A549 (cell line): ENCODE data around the gene PITPNC1. TPM values are rescaled to one million over a fixed set of nuclear protein-coding genes. Genes with fewer than 3 reads are reported as not detected.
"Not testable (repeated sequence)": the region's sequence is repeated elsewhere in the genome, so short reads cannot be mapped to it uniquely, and the experiment has no call there.

ENCODE experiments used
- ATAC-seq, 2 experiments: fragments of 200-7000 bp in 1 of 2; fragments of >200 bp in 1 of 2; cut with Nextera tagmentation in 1 of 2; cut with Tn5 transposase in 1 of 2; 3 replicates each; pipeline versions ENCODE4 v1.8.0 to v1.9.1; 2018 to 2020; ENCODE audit warnings: mild to moderate bottlenecking in 1 of 2, moderate library complexity in 1 of 2
- CTCF ChIA-PET: fragments of 300-600 bp; sonication (Branson Sonifier 250); formaldehyde crosslinking; extraction: SDS; loops from one replicate; lab custom pipeline; 2021; ENCODE audit warnings: antibody characterized with exemption, inconsistent platforms; lab: Yijun Ruan, JAX
- POLR2A ChIA-PET: fragments of 350-600 bp; formaldehyde crosslinking; extraction: SDS; loops from one replicate; lab custom pipeline; 2021; ENCODE audit warnings: antibody characterized with exemption, inconsistent platforms; lab: Yijun Ruan, JAX
- DNase-seq, 2 experiments: peaks; one replicate each; pipeline versions ENCODE4 v3.0.0 to v3.0.0-alpha.2; 2011 to 2016; ENCODE audit warnings: low read depth in 1 of 2, low spot score in 1 of 2
- FAIRE-seq: peaks from 2 replicates; lab custom pipeline; 2011; peaks lifted over from hg19 to GRCh38; lab: Jason Lieb, UNC
- H3K27ac ChIP-seq, 2 experiments: fragments of >200 bp; sonication (Bioruptor Twin); formaldehyde crosslinking; 3 replicates each; pipeline ENCODE4 v1.5.1; 2016 to 2017
- H3K4me1 ChIP-seq: fragments of >200 bp; sonication (Bioruptor Twin); formaldehyde crosslinking; 3 replicates; pipeline ENCODE4 v1.6.1; 2016
- H3K4me2 ChIP-seq: fragments of >200 bp; sonication (Bioruptor Twin); formaldehyde crosslinking; 3 replicates; pipeline ENCODE4 v1.6.1; 2016
- H3K4me3 ChIP-seq: fragments of >200 bp; sonication (Bioruptor Twin); formaldehyde crosslinking; 3 replicates; pipeline ENCODE4 v1.5.1; 2016
- H3K9me3 ChIP-seq: fragments of >200 bp; sonication (Bioruptor Twin); formaldehyde crosslinking; 3 replicates; pipeline ENCODE4 v1.6.1; 2016
- CBX8 ChIP-seq: fragments of 200-600 bp; sonication (generic); IDR thresholded peaks from 2 replicates; pipeline ENCODE4 v1.6.1; 2016
- CEBPB ChIP-seq, 2 experiments: fragments of >200 bp in 1 of 2; sonication (Bioruptor Twin) in 1 of 2; formaldehyde crosslinking in 1 of 2; IDR thresholded peaks; 2 replicates each; pipeline ENCODE4 v1.6.1; 2012 to 2016
- CHD2 ChIP-seq: fragments of 150-350 bp; IDR thresholded peaks from 2 replicates; pipeline ENCODE4 v1.6.1; 2014; ENCODE audit warnings: low read length; ENCODE audit not compliant: partially characterized antibody
- CHD4 ChIP-seq: fragments of 200-600 bp; sonication (generic); IDR thresholded peaks from 2 replicates; pipeline ENCODE4 v1.6.1; 2016; ENCODE audit warnings: antibody characterized with exemption, mild to moderate bottlenecking, borderline replicate concordance
- FOSB ChIP-seq: fragments of 250-450 bp; sonication (Bioruptor Pico); IDR thresholded peaks from 2 replicates; pipeline ENCODE4 v1.5.0; 2020; ENCODE audit warnings: mild to moderate bottlenecking, moderate library complexity
- FOXS1 ChIP-seq: fragments of 250-450 bp; sonication (Bioruptor Pico); IDR thresholded peaks from 2 replicates; pipeline ENCODE4 v1.5.0; 2020; ENCODE audit warnings: mild to moderate bottlenecking, moderate library complexity
- HOXA7 ChIP-seq: fragments of 250-450 bp; sonication (Bioruptor Pico); IDR thresholded peaks from 2 replicates; pipeline ENCODE4 v1.5.0; 2020; ENCODE audit warnings: mild to moderate bottlenecking, moderate library complexity
- HOXB5 ChIP-seq: fragments of 250-450 bp; sonication (Bioruptor Pico); IDR thresholded peaks from 2 replicates; pipeline ENCODE4 v1.5.0; 2020; ENCODE audit warnings: mild to moderate bottlenecking, moderate library complexity
- JUN ChIP-seq, 2 experiments: fragments of >200 bp; sonication (Bioruptor Twin); formaldehyde crosslinking; IDR thresholded peaks; 2 replicates in 1 of 2; 3 replicates in 1 of 2; pipeline ENCODE4 v1.6.1; 2016 to 2017
- KDM1A ChIP-seq: fragments of 200-600 bp; sonication (generic); IDR thresholded peaks from 2 replicates; pipeline ENCODE4 v1.6.1; 2016; ENCODE audit warnings: low read depth, mild to moderate bottlenecking
- MYC ChIP-seq: IDR thresholded peaks from 2 replicates; pipeline ENCODE4 v1.6.1; 2012; ENCODE audit warnings: mild to moderate bottlenecking, inconsistent platforms, low read length, improper control_type of control experiment, borderline replicate concordance
- NFE2L2 ChIP-seq: fragments of 150-350 bp; conservative IDR thresholded peaks from 2 replicates; pipeline ENCODE4 v1.6.1; 2014; ENCODE audit warnings: low read length
- NPAS2 ChIP-seq: fragments of 250-450 bp; sonication (Bioruptor Pico); IDR thresholded peaks from 2 replicates; pipeline ENCODE4 v1.8.0; 2022; ENCODE audit warnings: mild to moderate bottlenecking, moderate library complexity, borderline replicate concordance
- PHF8 ChIP-seq: fragments of 200-600 bp; sonication (generic); IDR thresholded peaks from 2 replicates; pipeline ENCODE4 v1.6.1; 2016; ENCODE audit warnings: low read depth, mild to moderate bottlenecking, antibody characterized with exemption, moderate library complexity, borderline replicate concordance
- RARB ChIP-seq: fragments of 250-450 bp; sonication (Bioruptor Pico); IDR thresholded peaks from 2 replicates; pipeline ENCODE4 v1.8.0; 2021; ENCODE audit warnings: mild to moderate bottlenecking, moderate library complexity
- RCOR1 ChIP-seq: fragments of 150-350 bp; IDR thresholded peaks from 2 replicates; pipeline ENCODE4 v1.6.1; 2014; ENCODE audit warnings: antibody characterized with exemption, low read length, low read depth
- RFX5 ChIP-seq: fragments of 450-650 bp; IDR thresholded peaks from 2 replicates; pipeline ENCODE4 v1.7.1; 2014; ENCODE audit warnings: antibody characterized with exemption, mild to moderate bottlenecking, moderate library complexity
- RNF2 ChIP-seq: fragments of 200-600 bp; sonication (generic); IDR thresholded peaks from 2 replicates; pipeline ENCODE4 v1.6.1; 2016; ENCODE audit warnings: low read depth, mild to moderate bottlenecking, antibody characterized with exemption, moderate library complexity, borderline replicate concordance
- SMC3 ChIP-seq: fragments of >200 bp; sonication (Bioruptor Twin); formaldehyde crosslinking; IDR thresholded peaks from 3 replicates; pipeline ENCODE4 v1.6.1; 2018; ENCODE audit warnings: inconsistent platforms
- SREBF2 ChIP-seq: fragments of 450-650 bp; IDR thresholded peaks from 2 replicates; pipeline ENCODE4 v1.6.1; 2014; ENCODE audit warnings: mild to moderate bottlenecking, moderate library complexity
- TFCP2L1 ChIP-seq: fragments of 250-450 bp; sonication (Bioruptor Pico); IDR thresholded peaks from 2 replicates; pipeline ENCODE4 v1.5.0; 2021; ENCODE audit warnings: mild to moderate bottlenecking
- TP53 ChIP-seq: fragments of 250-450 bp; sonication (Bioruptor Pico); IDR thresholded peaks from 2 replicates; pipeline ENCODE4 v1.5.0; 2021; ENCODE audit warnings: mild to moderate bottlenecking, moderate library complexity
- ZNF302 ChIP-seq: fragments of 250-450 bp; sonication (Bioruptor Pico); IDR thresholded peaks from 2 replicates; pipeline ENCODE4 v1.9.0; 2021; ENCODE audit warnings: inconsistent platforms, mild to moderate bottlenecking, moderate library complexity
- ZSCAN20 ChIP-seq: fragments of 250-450 bp; sonication (Bioruptor Pico); IDR thresholded peaks from 2 replicates; pipeline ENCODE4 v1.8.0; 2022; ENCODE audit warnings: mild to moderate bottlenecking, moderate library complexity
- WGBS: methylation state at CpG from one replicate; pipeline ENCODE4 v1.1.6; 2017; ENCODE audit errors: missing lambda C conversion rate; 5-methylcytosine and 5-hydroxymethylcytosine counted together
- polyA plus RNA-seq, 4 experiments: library from polyadenylated mRNA; depleted of rRNA in 3 of 4; stranded (reverse); fragments of >200 nt; fragmentation: RNase III in 1 of 4; extraction: RNeasy Plus Mini Kit Qiagen cat#74134 plus additional on column Dnase treatment in 1 of 4; gene quantifications; 2 replicates in 3 of 4; 3 replicates in 1 of 4; pipeline ENCODE4 v1.2.3, GENCODE V29; 2011 to 2017
- TF ChIP-seq, protein P1 (sequence below): fragments of 450-650 bp; IDR thresholded peaks from 2 replicates; pipeline ENCODE4 v1.6.1; 2014; ENCODE audit warnings: antibody characterized with exemption
- TF ChIP-seq, protein P2 (sequence below): IDR thresholded peaks from 2 replicates; pipeline ENCODE4 v1.6.1; 2012
- TF ChIP-seq, protein P3 (sequence below): fragments of >200 bp; sonication (Bioruptor Twin); formaldehyde crosslinking; IDR thresholded peaks from 3 replicates; pipeline ENCODE4 v1.6.1; 2016
- TF ChIP-seq, protein P4 (sequence below): fragments of >200 bp; sonication (Bioruptor Twin); formaldehyde crosslinking; IDR thresholded peaks from 3 replicates; pipeline ENCODE4 v1.5.1; 2016

PITPNC1 gene
- polyA plus RNA-seq, 2 of the 4 experiments (the other 2 are of a cell fraction) = 3.7 to 11.2 TPM

DNA sequence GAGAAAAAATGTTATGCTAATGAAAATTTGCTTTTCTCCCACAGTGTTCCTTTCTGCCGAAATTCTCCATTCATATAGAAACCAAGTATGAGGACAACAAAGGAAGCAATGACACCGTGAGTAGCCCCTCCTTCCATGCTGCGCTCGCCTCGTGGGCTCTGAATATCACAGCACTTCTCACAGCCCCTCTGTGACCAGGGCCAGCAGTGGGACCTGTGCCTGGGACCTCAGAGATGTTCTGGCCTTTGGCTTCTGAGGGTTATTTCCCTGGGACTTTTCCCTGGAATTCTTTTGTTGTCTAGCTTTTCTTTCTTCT lies 201.0 kb downstream of the PITPNC1 start:
- CTCF ChIA-PET = interaction anchor here (0.7 kb wide), 1 partner anchor 191 kb away, joined by 3 read pairs; no protein-coding TSS in a partner anchor
- TF ChIP-seq PHF8 (no peak), RCOR1 (no peak), ZSCAN20 (no peak), CHD4 (no peak), SMC3 (no peak), JUN (IDR thresholded peaks at IDR 0.05) (no peak), SREBF2 (no peak), TFCP2L1 (CRISPR knock-in tag) (no peak), FOXS1 (no peak), CEBPB (IDR thresholded peaks at IDR 0.05) (no peak), NFE2L2 (no peak), FOSB (CRISPR knock-in tag) (no peak), ZNF302 (CRISPR knock-in tag) (no peak), RARB (CRISPR knock-in tag) (no peak), TP53 (CRISPR knock-in tag) (no peak)
- TF ChIP-seq, protein P1, sequence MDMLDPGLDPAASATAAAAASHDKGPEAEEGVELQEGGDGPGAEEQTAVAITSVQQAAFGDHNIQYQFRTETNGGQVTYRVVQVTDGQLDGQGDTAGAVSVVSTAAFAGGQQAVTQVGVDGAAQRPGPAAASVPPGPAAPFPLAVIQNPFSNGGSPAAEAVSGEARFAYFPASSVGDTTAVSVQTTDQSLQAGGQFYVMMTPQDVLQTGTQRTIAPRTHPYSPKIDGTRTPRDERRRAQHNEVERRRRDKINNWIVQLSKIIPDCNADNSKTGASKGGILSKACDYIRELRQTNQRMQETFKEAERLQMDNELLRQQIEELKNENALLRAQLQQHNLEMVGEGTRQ = no peak
- WGBS = 88% methylated on average over 5 of the region's 5 CpGs
- no peaks in the 10 kb centered on the region for H3K4me1 ChIP-seq
- DNase-seq = no peak
- ATAC-seq = no peak
- POLR2A ChIA-PET = no interaction called here
- no peak overlapping the region for H3K4me3 ChIP-seq
- no peak for FAIRE-seq
- no peak overlapping the region for H3K27ac ChIP-seq
- H3K4me2 ChIP-seq = no peak overlapping the region
- no peaks in the 10 kb centered on the region for H3K9me3 ChIP-seq

DNA sequence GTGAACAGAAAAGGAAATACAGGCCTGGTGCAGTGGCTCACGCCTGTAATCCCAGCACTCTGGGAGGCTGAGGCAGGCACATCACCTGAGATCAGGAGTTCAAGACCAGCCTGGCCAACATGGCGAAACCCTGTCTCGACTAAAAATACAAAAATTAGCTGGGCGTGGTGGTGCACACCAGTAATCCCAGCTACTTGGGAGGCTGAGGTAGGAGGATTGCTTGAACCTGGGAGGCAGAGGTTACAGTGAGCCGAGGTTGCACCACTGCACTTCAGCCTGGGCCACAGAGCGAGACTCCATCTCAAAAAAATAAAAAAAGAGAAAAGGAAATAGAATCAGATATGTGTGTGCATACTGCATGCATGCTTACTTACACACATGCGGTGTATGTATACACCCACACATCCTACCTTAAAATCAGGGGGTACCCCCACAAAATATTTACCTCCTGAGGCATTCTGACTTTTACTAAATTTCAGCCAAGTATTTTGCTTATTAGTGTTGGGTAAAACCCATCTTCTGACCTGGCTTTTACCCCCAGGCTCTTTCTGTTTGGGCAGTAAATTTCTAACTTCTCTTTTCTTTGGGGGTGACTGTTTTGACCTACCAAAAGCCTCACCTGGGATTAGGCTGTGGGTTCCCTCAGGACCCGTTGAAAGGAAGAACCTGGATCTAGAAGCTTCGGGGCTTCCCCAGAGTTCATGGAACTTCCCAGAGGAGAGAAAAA lies 201.8 kb downstream of the PITPNC1 start:
- ATAC-seq, H3K4me2 ChIP-seq, FAIRE-seq, DNase-seq, H3K27ac ChIP-seq, H3K4me1 ChIP-seq, POLR2A ChIA-PET, H3K4me3 ChIP-seq, H3K9me3 ChIP-seq: not testable (repeated sequence)
- CTCF ChIA-PET = interaction anchor here (0.7 kb wide), 1 partner anchor 192 kb away, joined by 3 read pairs; no protein-coding TSS in a partner anchor
- WGBS = 76% methylated on average over 9 of the region's 9 CpGs

DNA sequence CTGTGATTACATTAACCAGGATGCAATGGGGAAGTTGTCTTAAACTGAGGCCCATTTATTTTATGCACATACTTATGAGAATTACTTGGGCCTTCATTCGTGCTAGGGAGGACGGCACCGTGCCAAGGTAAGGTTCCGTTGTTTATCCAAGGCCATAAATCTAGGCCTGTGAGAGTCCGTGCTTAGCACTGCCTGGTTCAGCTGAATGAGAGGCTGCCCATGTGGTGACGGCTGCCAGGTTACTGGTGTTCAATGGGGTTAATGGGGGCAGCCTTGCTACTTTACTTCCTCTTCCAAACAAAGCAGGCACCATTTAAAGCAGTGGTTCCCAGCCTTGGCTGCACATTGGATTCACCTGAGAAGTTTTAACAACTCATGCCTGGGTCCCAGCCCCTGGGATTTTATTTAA lies 205.6 kb downstream of the PITPNC1 start:
- DNase-seq = no peak

More for the DNA sequence above, 205.6 kb downstream of the PITPNC1 start:
- no peak overlapping the region for H3K27ac ChIP-seq
- POLR2A ChIA-PET = no interaction called here
- CTCF ChIA-PET = interaction anchor here (0.7 to 1.5 kb wide), 2 partner anchors 22 to 199 kb away, joined by 3 to 4 read pairs; no protein-coding TSS in a partner anchor
- FAIRE-seq = peak; percentile 28
- H3K9me3 ChIP-seq = no peaks in the 10 kb centered on the region
- no peak overlapping the region for H3K4me2 ChIP-seq
- H3K4me1 ChIP-seq = no peaks in the 10 kb centered on the region
- WGBS = 79% methylated on average over 6 of the region's 6 CpGs
- TF ChIP-seq HOXA7 (CRISPR knock-in tag) = no peak
- no peak for TF ChIP-seq RCOR1
- TF ChIP-seq, protein P2, sequence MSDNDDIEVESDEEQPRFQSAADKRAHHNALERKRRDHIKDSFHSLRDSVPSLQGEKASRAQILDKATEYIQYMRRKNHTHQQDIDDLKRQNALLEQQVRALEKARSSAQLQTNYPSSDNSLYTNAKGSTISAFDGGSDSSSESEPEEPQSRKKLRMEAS = no peak
- TF ChIP-seq KDM1A = no peak
- no peak for TF ChIP-seq NPAS2 (CRISPR knock-in tag)
- no peak for TF ChIP-seq CHD2
- TF ChIP-seq RFX5 = no peak
- no peak for TF ChIP-seq SMC3
- no peak for TF ChIP-seq CEBPB (IDR thresholded peaks at IDR 0.05)
- TF ChIP-seq MYC = no peak
- TF ChIP-seq, protein P3, sequence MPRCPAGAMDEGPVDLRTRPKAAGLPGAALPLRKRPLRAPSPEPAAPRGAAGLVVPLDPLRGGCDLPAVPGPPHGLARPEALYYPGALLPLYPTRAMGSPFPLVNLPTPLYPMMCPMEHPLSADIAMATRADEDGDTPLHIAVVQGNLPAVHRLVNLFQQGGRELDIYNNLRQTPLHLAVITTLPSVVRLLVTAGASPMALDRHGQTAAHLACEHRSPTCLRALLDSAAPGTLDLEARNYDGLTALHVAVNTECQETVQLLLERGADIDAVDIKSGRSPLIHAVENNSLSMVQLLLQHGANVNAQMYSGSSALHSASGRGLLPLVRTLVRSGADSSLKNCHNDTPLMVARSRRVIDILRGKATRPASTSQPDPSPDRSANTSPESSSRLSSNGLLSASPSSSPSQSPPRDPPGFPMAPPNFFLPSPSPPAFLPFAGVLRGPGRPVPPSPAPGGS = no peak
- TF ChIP-seq RNF2 = no peak
- TF ChIP-seq CHD4 = no peak
- TF ChIP-seq CBX8 = no peak
- TF ChIP-seq, protein P4, sequence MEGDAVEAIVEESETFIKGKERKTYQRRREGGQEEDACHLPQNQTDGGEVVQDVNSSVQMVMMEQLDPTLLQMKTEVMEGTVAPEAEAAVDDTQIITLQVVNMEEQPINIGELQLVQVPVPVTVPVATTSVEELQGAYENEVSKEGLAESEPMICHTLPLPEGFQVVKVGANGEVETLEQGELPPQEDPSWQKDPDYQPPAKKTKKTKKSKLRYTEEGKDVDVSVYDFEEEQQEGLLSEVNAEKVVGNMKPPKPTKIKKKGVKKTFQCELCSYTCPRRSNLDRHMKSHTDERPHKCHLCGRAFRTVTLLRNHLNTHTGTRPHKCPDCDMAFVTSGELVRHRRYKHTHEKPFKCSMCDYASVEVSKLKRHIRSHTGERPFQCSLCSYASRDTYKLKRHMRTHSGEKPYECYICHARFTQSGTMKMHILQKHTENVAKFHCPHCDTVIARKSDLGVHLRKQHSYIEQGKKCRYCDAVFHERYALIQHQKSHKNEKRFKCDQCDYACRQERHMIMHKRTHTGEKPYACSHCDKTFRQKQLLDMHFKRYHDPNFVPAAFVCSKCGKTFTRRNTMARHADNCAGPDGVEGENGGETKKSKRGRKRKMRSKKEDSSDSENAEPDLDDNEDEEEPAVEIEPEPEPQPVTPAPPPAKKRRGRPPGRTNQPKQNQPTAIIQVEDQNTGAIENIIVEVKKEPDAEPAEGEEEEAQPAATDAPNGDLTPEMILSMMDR = no peak
- TF ChIP-seq HOXB5 (CRISPR knock-in tag) = no peak
- TF ChIP-seq JUN (IDR thresholded peaks at IDR 0.05) = no peak
- TF ChIP-seq, all 56 proteins: peak for 0
- H3K4me3 ChIP-seq = no peak overlapping the region
- no peak for ATAC-seq
